Mesendoderm (in vitro differentiated cells): ENCODE measurements around the gene UBE2I.

Source experiments
- DNase-seq: peaks from one replicate; pipeline ENCODE4 v3.0.0; 2013
- H2AK5ac ChIP-seq: 2 replicates; pipeline ENCODE4 v1.6.1; 2013; ENCODE audit warnings: low read length, inconsistent platforms
- H2BK120ac ChIP-seq: 2 replicates; pipeline ENCODE4 v1.6.1; 2013; ENCODE audit warnings: low read depth, mild to moderate bottlenecking, low read length, moderate library complexity, mixed read lengths
- H2BK15ac ChIP-seq: replicated peaks from 2 replicates; pipeline ENCODE4 v1.6.1; 2013; ENCODE audit warnings: low read depth, mild to moderate bottlenecking, moderate library complexity
- H2BK5ac ChIP-seq: 2 replicates; pipeline ENCODE4 v1.6.1; 2013; ENCODE audit warnings: low read length, inconsistent platforms
- H3K18ac ChIP-seq: 2 replicates; pipeline ENCODE4 v1.6.1; 2013; ENCODE audit warnings: mild to moderate bottlenecking, low read length, mixed read lengths
- H3K23ac ChIP-seq: one replicate; pipeline ENCODE4 v1.6.1; 2013; ENCODE audit warnings: low read length
- H3K27ac ChIP-seq: 2 replicates; pipeline ENCODE4 v1.5.1; 2013; ENCODE audit warnings: low read depth, mild to moderate bottlenecking, inconsistent platforms, low read length, moderate library complexity
- H3K27me3 ChIP-seq: 2 replicates; pipeline ENCODE4 v1.6.1; 2013; ENCODE audit warnings: low read length, control low read depth, mild to moderate bottlenecking, inconsistent platforms; ENCODE audit not compliant: insufficient read depth, poor library complexity
- H3K36me3 ChIP-seq: 2 replicates; pipeline ENCODE4 v1.6.1; 2013; ENCODE audit warnings: low read length, inconsistent platforms; ENCODE audit not compliant: control insufficient read depth, insufficient read depth
- H3K4ac ChIP-seq: one replicate; pipeline ENCODE4 v1.6.1; 2013; ENCODE audit warnings: low read depth, mild to moderate bottlenecking, low read length, moderate library complexity
- H3K4me1 ChIP-seq: 2 replicates; pipeline ENCODE4 v1.6.1; 2013; ENCODE audit warnings: low read depth, low read length, inconsistent platforms; ENCODE audit not compliant: control insufficient read depth
- H3K4me2 ChIP-seq: 2 replicates; pipeline ENCODE4 v1.6.1; 2013; ENCODE audit warnings: low read length
- H3K4me3 ChIP-seq: 2 replicates; pipeline ENCODE4 v1.5.1; 2013; ENCODE audit warnings: mild to moderate bottlenecking, low read length
- H3K56ac ChIP-seq: one replicate; pipeline ENCODE4 v1.6.1; 2013; ENCODE audit warnings: low read length
- H3K79me1 ChIP-seq: 2 replicates; pipeline ENCODE4 v1.6.1; 2013; ENCODE audit warnings: low read length, inconsistent platforms
- H3K79me2 ChIP-seq: 2 replicates; pipeline ENCODE4 v1.6.1; 2013; ENCODE audit warnings: mild to moderate bottlenecking, low read length; ENCODE audit not compliant: control insufficient read depth, insufficient read depth
- H3K9ac ChIP-seq: 2 replicates; pipeline ENCODE4 v1.6.1; 2013; ENCODE audit warnings: low read length, inconsistent platforms
- H4K5ac ChIP-seq: one replicate; pipeline ENCODE4 v1.6.1; 2013; ENCODE audit warnings: low read length
- H4K8ac ChIP-seq: one replicate; pipeline ENCODE4 v1.6.1; 2013; ENCODE audit warnings: low read depth, mild to moderate bottlenecking, control low read depth, low read length, moderate library complexity
- WGBS: extraction: QIAGEN DNeasy Blood & Tissue Kit; methylation state at CpG from one replicate; pipeline ENCODE4 v1.1.7; 2013; ENCODE audit warnings: low lambda C conversion rate, missing lambda C conversion rate; ENCODE audit not compliant: insufficient coverage; ENCODE audit errors: extremely low coverage; 5-methylcytosine and 5-hydroxymethylcytosine counted together

The UBE2I gene

DNA sequence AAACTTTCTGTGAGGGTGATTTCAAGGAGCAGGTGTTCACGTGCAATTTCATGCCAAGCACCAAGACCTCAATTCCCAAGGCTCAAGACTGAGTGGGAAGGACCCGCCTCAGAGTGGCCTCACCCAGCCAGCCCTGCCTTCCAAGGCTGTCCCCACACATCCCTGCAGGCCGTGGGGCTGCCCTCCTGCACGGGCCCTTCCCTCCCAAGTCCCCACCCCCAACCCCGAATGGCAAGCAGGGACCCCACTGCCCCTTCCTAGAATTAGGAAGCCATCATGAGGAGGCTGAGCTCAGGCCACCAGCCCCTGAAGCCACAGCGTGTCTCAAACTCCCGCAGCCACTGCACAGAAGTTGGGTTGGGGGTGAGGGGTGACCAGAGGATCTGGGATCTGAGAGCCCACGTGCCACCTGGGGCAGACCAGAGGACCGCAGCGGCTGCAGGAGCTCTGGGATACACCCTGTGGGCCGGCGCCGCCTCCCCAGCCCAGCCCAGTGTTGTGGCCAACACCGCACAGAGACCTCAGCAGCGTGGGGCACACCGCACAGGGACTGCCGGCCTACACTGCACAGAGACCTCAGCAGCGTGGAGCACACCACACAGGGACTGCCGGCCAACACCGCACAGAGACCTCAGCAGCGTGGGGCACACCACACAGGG is 63.0 kb downstream of the UBE2I start:
- Histone ChIP-seq H3K79me2 (peaks cover 6% of the 10 kb centered on the region), H3K27me3 (no peaks in the 10 kb centered on the region), H3K4me2 (no peak overlapping the region), H3K18ac (no peak overlapping the region), H2BK15ac (no peak overlapping the region), H4K8ac (no peak overlapping the region), H3K9ac (no peak overlapping the region), H2AK5ac (no peak overlapping the region), H3K56ac (no peak overlapping the region), H4K5ac (no peak overlapping the region), H3K4me3 (no peak overlapping the region), H3K4ac (no peak overlapping the region), H3K36me3 (no peaks in the 10 kb centered on the region), H2BK120ac (no peak overlapping the region), H3K4me1 (no peaks in the 10 kb centered on the region), H3K27ac (no peak overlapping the region), H3K23ac (no peak overlapping the region), H2BK5ac (no peak overlapping the region), H3K79me1 (peaks cover 7% of the 10 kb centered on the region)
- DNase-seq, result no peak
- no CpG with 5 or more reads among the region's 21 CpGs for WGBS

- Histone ChIP-seq H3K79me1 (peaks cover 17% of the 10 kb centered on the region), H3K79me2 (peaks cover 16% of the 10 kb centered on the region), H3K4me2 (no peak overlapping the region), H3K27me3 (no peaks in the 10 kb centered on the region), H3K23ac (no peak overlapping the region), H2AK5ac (no peak overlapping the region), H3K9ac (no peak overlapping the region), H4K5ac (no peak overlapping the region), H3K4ac (no peak overlapping the region), H3K56ac (no peak overlapping the region), H2BK120ac (no peak overlapping the region), H2BK5ac (no peak overlapping the region), H3K18ac (no peak overlapping the region), H3K36me3 (no peaks in the 10 kb centered on the region), H3K4me1 (no peaks in the 10 kb centered on the region), H2BK15ac (no peak overlapping the region), H4K8ac (no peak overlapping the region), H3K27ac (no peak overlapping the region), H3K4me3 (no peak overlapping the region)
- no CpG with 5 or more reads among the region's 46 CpGs for WGBS
- no peak for DNase-seq
Observed at GRCh38 chr16:1374418-1375297, 65.2 kb downstream of the UBE2I start.

GRCh38 chr16:1375298-1375640 is 65.8 kb downstream of the UBE2I start:
- H3K79me2 ChIP-seq, result peaks cover 16% of the 10 kb centered on the region
- peaks cover 17% of the 10 kb centered on the region for H3K79me1 ChIP-seq
- no peaks in the 10 kb centered on the region for H3K27me3 ChIP-seq
- no peak overlapping the region for H3K4me2 ChIP-seq
- WGBS, result no CpG with 5 or more reads among the region's 24 CpGs
- no peak overlapping the region for H3K4me3 ChIP-seq
- H3K4ac ChIP-seq, result no peak overlapping the region
- no peak overlapping the region for H3K23ac ChIP-seq
- H2BK15ac ChIP-seq, result no peak overlapping the region
- H4K8ac ChIP-seq, result no peak overlapping the region
- no peaks in the 10 kb centered on the region for H3K4me1 ChIP-seq
- no peaks in the 10 kb centered on the region for H3K36me3 ChIP-seq
- H4K5ac ChIP-seq, result no peak overlapping the region
- no peak overlapping the region for H3K9ac ChIP-seq
- H3K56ac ChIP-seq, result no peak overlapping the region
- no peak overlapping the region for H2BK5ac ChIP-seq
- no peak for DNase-seq
- no peak overlapping the region for H2BK120ac ChIP-seq
- no peak overlapping the region for H3K18ac ChIP-seq
- H3K27ac ChIP-seq, result no peak overlapping the region
- no peak overlapping the region for H2AK5ac ChIP-seq

DNA sequence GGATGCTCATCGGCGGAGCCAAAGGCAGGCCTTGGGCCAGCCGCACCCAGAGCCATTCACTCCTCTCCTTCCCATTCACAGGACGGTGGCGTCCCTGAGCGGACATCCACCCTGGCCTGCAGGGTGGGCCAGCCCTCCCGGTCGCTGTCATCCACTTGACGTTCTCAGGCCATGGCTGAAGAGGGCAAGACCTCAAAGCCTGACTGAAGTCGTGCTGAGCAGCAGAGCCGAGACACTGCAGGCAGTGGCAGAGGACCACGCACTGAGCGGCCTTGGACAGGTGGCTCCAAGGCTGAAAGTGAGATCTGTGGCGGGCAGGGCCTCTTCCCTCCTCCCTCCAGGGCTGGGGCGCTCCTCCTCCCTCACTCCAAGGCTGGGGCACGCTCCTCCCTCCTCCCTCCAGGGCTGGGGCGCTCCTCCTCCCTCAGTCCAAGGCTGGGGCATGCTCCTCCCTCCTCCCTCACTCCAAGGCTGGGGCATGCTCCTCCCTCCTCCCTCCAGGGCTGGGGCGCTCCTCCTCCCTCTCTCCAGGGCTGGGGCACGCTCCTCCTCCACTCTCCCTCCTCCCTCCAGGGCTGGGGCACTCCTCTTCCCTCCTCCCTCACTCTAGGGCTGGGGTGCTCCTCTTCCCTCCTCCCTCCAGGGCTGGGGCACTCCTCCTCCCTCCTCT is 66.4 kb downstream of the UBE2I start:
- no peak overlapping the region for H4K5ac ChIP-seq
- no peak overlapping the region for H3K27ac ChIP-seq
- no peak overlapping the region for H3K4me3 ChIP-seq
- no peak overlapping the region for H2BK120ac ChIP-seq
- H2AK5ac ChIP-seq, result no peak overlapping the region
- no peak overlapping the region for H2BK5ac ChIP-seq
- no peak overlapping the region for H3K9ac ChIP-seq
- H3K4me2 ChIP-seq, result no peak overlapping the region
- H3K4ac ChIP-seq, result no peak overlapping the region
- H3K4me1 ChIP-seq, result no peaks in the 10 kb centered on the region
- H3K27me3 ChIP-seq, result no peaks in the 10 kb centered on the region
- no peak overlapping the region for H3K56ac ChIP-seq
- no CpG with 5 or more reads among the region's 19 CpGs for WGBS
- H2BK15ac ChIP-seq, result no peak overlapping the region
- H4K8ac ChIP-seq, result no peak overlapping the region
- H3K36me3 ChIP-seq, result no peaks in the 10 kb centered on the region
- no peak overlapping the region for H3K23ac ChIP-seq
- no peak for DNase-seq
- H3K18ac ChIP-seq, result no peak overlapping the region
- peaks cover 16% of the 10 kb centered on the region for H3K79me2 ChIP-seq
- peaks cover 17% of the 10 kb centered on the region for H3K79me1 ChIP-seq
